DMS53 treated with DMSO at 0.1 percent for 48 hours (cell line): ENCODE data around the gene CHI3L2.
A peak's percentile ranks its signal among the peaks of the same experiment; 100 is the strongest.

Source experiments
- DNase-seq: peaks from one replicate; lab custom pipeline; 2025; ENCODE audit not compliant: unreplicated experiment; lab: John Stamatoyannopoulos, UW

CHI3L2 gene

GRCh38 chr1:111220302-111220890 is 7.1 kb upstream of the CHI3L2 start:
- DNase-seq = no peak

- DNase-seq = no peak
These were observed 6.3 kb upstream of the CHI3L2 start for GRCh38 chr1:111221276-111221632.

GRCh38 chr1:111221633-111222291 is 5.8 kb upstream of the CHI3L2 start:
- no peak for DNase-seq

- peak; percentile 71 for DNase-seq
These were observed 5.0 kb upstream of the CHI3L2 start for GRCh38 chr1:111222308-111223125.

- DNase-seq = no peak
These were observed 4.3 kb upstream of the CHI3L2 start for GRCh38 chr1:111223126-111223685.

- DNase-seq = no peak
These were observed 2.4 kb upstream of the CHI3L2 start for GRCh38 chr1:111225091-111225490.

GRCh38 chr1:111225717-111226400 is 1.7 kb upstream of the CHI3L2 start:
- no peak for DNase-seq

- DNase-seq = peak; percentile 26
These were observed 586 bp downstream of the CHI3L2 start for GRCh38 chr1:111227851-111228747.

- no peak for DNase-seq
These were observed 1.2 kb downstream of the CHI3L2 start for GRCh38 chr1:111228748-111229126.

- no peak for DNase-seq
These were observed 4.6 kb downstream of the CHI3L2 start for GRCh38 chr1:111232134-111232533.

- DNase-seq = no peak
These were observed 6.7 kb downstream of the CHI3L2 start for GRCh38 chr1:111234258-111234657.

GRCh38 chr1:111234866-111235265 is 7.4 kb downstream of the CHI3L2 start:
- no peak for DNase-seq

- no peak for DNase-seq
These were observed 8.9 kb downstream of the CHI3L2 start for GRCh38 chr1:111236379-111236778.

- no peak for DNase-seq
These were observed 9.3 kb downstream of the CHI3L2 start for GRCh38 chr1:111236806-111237205.

GRCh38 chr1:111238056-111238795 is 10.7 kb downstream of the CHI3L2 start:
- DNase-seq = no peak

GRCh38 chr1:111241797-111242196 is 14.3 kb downstream of the CHI3L2 start:
- DNase-seq = no peak

- no peak for DNase-seq
These were observed 15.5 kb downstream of the CHI3L2 start for GRCh38 chr1:111242805-111243523.

GRCh38 chr1:111247125-111247838 is 19.8 kb downstream of the CHI3L2 start:
- no peak for DNase-seq
